HepG2 (cell line): Measurements from ENCODE around the gene IQCE. TPM values are rescaled to one million over a fixed set of nuclear protein-coding genes. Genes with fewer than 3 reads are reported as not detected.

Experiments
- DRAP1 ChIP-seq: IDR thresholded peaks from 2 replicates; pipeline ENCODE4 v1.6.1; 2016; ENCODE audit warnings: missing genetic modification reagents, missing compliant biosample characterization
- ETS1 ChIP-seq: sonication (generic); formaldehyde crosslinking; IDR thresholded peaks from 2 replicates; pipeline ENCODE4 v1.4.0; 2020; ENCODE audit warnings: missing genetic modification reagents
- HINFP ChIP-seq: sonication (generic); formaldehyde crosslinking; IDR thresholded peaks from 2 replicates; pipeline ENCODE4 v1.4.0; 2020; ENCODE audit warnings: low read depth, mild to moderate bottlenecking, missing genetic modification reagents
- KIAA2018 ChIP-seq: sonication (generic); formaldehyde crosslinking; IDR thresholded peaks from 2 replicates; pipeline ENCODE4 v1.5.0; 2020; ENCODE audit warnings: mild to moderate bottlenecking, missing genetic modification reagents, borderline replicate concordance
- SKI ChIP-seq: fragments of 450-650 bp; IDR thresholded peaks from one replicate; pipeline ENCODE4 v1.6.1; 2018; ENCODE audit warnings: mild to moderate bottlenecking; ENCODE audit not compliant: partially characterized antibody
- STAT6 ChIP-seq: sonication (generic); formaldehyde crosslinking; IDR thresholded peaks from 2 replicates; pipeline ENCODE4 v1.4.0; 2020; ENCODE audit warnings: missing genetic modification reagents, mild to moderate bottlenecking, borderline replicate concordance
- ZNF124 ChIP-seq: sonication (generic); formaldehyde crosslinking; IDR thresholded peaks from 2 replicates; pipeline ENCODE4 v1.4.0; 2020; ENCODE audit warnings: missing genetic modification reagents
- ZNF224 ChIP-seq: sonication (generic); formaldehyde crosslinking; IDR thresholded peaks from 2 replicates; pipeline ENCODE4 v1.5.0; 2020; ENCODE audit warnings: mild to moderate bottlenecking, missing genetic modification reagents
- ZNF574 ChIP-seq: sonication (generic); formaldehyde crosslinking; IDR thresholded peaks from 2 replicates; pipeline ENCODE4 v1.4.0; 2020; ENCODE audit warnings: missing genetic modification reagents
- ZNF605 ChIP-seq: sonication (generic); formaldehyde crosslinking; IDR thresholded peaks from 2 replicates; pipeline ENCODE4 v1.8.0; 2022; ENCODE audit warnings: mild to moderate bottlenecking, missing genetic modification reagents
- polyA plus RNA-seq, 8 experiments: library from polyadenylated mRNA; depleted of rRNA in 3 of 8; stranded (reverse) in 7 of 8; unstranded in 1 of 8; fragments of >200 nt; fragmentation: Illumina TruSeq in 4 of 8; extraction: Trizol in 4 of 8; gene quantifications; 2 replicates each; pipeline versions ENCODE4 v1.2.1 to v1.2.3, GENCODE V29; 2011 to 2016; ENCODE audit warnings: low read depth in 4 of 8, missing spikeins in 1 of 8, mixed read lengths in 1 of 8; ENCODE audit not compliant: insufficient read depth in 1 of 8
- total RNA-seq, 5 experiments: library from RNA; depleted of rRNA; stranded (reverse); fragments of >200 nt; fragmentation: Illumina TruSeq; extraction: Trizol; gene quantifications; 2 replicates each; pipeline ENCODE4 v1.2.3, GENCODE V29; 2016; ENCODE audit warnings: low read depth in 1 of 5

Gene IQCE
- total and polyA plus RNA-seq, 2 of the 13 experiments (the other 11 are each of a cell fraction or from before 2014, with no cell fraction given), result 1.5 to 2.5 TPM

GRCh38 chr7:2628130-2628482 is 69.3 kb downstream of the IQCE start (continued):
- no peak for TF ChIP-seq KIAA2018
- no peak for TF ChIP-seq ZNF605 (CRISPR knock-in tag)
- TF ChIP-seq HINFP (CRISPR knock-in tag), result no peak
- TF ChIP-seq STAT6 (CRISPR knock-in tag), result no peak
- peak; percentile 29; the same call in 1 of the 2 replicates for TF ChIP-seq DRAP1 (CRISPR knock-in tag)
- no peak for TF ChIP-seq ETS1 (CRISPR knock-in tag)
- no peak for TF ChIP-seq ZNF224 (CRISPR knock-in tag)
- 0 out of 2 replicates have a peak, but pooled peaks have one; percentile 13 for TF ChIP-seq ZNF574 (CRISPR knock-in tag)
- TF ChIP-seq SKI, result peak; percentile 16
- no peak for TF ChIP-seq ZNF124 (CRISPR knock-in tag)
